AG10803 (cell line): ENCODE measurements around the gene SLIT2.

Experiments used
- DNase-seq: peaks from one replicate; pipeline ENCODE4 v3.0.0; 2010; ENCODE audit warnings: low read depth
- H3K4me3 ChIP-seq: 2 replicates; pipeline ENCODE4 v1.5.1; 2011; ENCODE audit warnings: mild to moderate bottlenecking, low read length, control low read depth
- TF ChIP-seq, protein P1 (sequence below): conservative IDR thresholded peaks from 2 replicates; pipeline ENCODE4 v1.5.1; 2011; ENCODE audit warnings: mild to moderate bottlenecking, low read length, control low read depth, inconsistent platforms

The SLIT2 gene

DNA sequence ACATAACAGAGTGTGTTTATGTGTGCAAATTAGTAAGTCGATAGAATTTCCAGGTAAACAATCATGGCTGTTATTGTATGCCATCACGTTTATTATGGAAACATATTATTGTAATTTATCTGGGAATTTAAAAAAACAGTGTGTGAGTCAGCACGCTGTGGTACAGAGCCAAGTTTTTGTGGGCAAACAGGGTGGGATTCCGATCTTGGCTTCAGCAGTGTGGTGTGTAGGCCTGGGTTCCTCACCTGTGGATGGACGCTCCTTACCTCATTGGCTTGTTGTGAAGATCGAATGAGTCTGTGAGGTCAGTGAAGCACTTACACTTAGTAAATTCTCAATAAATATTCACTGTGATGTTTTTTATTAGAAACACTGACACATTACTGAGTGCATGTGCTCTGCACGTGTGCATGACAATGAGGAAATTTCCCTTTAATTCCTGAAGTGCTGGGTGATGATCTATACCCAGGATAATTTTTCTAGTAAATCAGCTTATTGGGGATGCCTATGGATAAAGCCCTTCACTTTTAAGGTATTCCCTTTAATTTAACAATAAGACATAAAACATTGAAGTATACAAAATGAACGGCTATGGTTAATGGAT is 36.4 kb downstream of the SLIT2 start:
- TF ChIP-seq, protein P1, sequence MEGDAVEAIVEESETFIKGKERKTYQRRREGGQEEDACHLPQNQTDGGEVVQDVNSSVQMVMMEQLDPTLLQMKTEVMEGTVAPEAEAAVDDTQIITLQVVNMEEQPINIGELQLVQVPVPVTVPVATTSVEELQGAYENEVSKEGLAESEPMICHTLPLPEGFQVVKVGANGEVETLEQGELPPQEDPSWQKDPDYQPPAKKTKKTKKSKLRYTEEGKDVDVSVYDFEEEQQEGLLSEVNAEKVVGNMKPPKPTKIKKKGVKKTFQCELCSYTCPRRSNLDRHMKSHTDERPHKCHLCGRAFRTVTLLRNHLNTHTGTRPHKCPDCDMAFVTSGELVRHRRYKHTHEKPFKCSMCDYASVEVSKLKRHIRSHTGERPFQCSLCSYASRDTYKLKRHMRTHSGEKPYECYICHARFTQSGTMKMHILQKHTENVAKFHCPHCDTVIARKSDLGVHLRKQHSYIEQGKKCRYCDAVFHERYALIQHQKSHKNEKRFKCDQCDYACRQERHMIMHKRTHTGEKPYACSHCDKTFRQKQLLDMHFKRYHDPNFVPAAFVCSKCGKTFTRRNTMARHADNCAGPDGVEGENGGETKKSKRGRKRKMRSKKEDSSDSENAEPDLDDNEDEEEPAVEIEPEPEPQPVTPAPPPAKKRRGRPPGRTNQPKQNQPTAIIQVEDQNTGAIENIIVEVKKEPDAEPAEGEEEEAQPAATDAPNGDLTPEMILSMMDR = no peak
- peak; percentile 56 for DNase-seq
- no peak overlapping the region for H3K4me3 ChIP-seq

DNA sequence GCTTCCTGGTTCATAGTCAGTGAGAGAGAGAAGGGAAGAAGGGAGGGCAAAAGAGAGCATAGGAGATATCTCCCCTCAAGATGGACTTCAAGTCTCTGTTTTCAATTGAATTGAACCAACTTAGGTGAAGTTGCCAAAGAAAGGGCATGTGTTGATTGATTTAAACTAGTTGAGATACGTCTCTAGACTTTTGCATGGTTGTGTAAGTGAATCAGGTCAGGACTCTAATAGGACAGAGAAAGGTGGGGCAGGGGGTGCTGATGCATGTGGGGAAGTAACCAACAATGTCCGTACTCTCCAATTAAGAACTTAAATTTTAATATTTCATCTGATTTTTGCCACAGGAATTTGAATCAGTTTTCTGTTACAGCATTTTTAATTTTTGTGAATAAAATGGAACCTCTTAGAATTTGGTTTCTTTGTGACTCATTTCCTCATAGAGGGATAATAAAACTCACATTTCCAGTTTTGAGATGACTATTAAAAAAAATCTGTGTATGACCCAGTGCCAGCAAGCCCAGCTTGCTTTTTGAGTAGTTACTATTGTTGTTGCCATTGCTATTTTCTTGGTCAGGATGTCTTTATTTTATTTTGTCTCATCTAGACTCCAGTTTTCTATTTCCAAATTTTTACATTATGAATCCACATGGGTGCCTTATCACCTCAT is 37.3 kb downstream of the SLIT2 start:
- TF ChIP-seq, protein P1 = no peak
- DNase-seq = peak; percentile 73
- no peak overlapping the region for H3K4me3 ChIP-seq

DNA sequence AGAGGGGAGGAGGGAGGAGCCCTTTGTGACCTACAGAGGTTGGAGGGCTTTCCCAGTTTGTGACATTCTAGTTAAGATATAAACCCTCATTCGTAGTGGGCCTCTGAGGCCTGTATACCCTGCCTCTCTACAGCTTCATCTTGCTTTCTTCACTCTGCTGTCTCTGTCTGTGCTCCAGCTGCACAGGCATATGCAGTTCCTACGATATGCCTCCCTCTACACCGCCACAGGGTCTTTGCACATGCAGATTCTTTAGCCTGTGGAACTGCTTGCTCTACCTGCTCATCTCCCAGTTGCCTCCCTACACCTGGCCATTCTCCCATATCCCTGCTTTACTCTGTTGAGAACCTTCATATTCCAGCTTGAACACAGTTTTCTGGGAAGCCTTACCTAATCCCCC is 38.1 kb downstream of the SLIT2 start:
- H3K4me3 ChIP-seq = no peak overlapping the region
- TF ChIP-seq, protein P1 = no peak
- no peak for DNase-seq

DNA sequence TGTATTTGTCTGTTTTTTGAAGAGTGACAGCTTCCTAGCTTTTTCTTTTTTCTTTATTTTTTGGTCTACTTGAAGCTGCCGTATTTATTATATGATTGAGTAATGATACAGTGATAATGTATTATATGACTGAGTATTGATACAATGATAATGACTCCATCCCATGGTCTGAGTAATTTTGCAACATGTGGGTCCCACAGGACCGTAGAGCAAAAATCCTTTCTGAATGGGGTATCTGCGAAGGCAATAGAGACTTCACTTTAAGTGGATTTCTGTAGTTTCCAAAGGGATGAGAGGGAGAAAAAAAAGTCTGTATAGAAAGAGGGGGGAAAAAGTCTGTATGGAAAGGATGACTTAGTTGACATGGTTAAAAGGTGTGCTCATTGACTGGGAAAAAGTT is 41.0 kb downstream of the SLIT2 start:
- DNase-seq = no peak
- TF ChIP-seq, protein P1 = no peak
- H3K4me3 ChIP-seq = no peak overlapping the region

DNA sequence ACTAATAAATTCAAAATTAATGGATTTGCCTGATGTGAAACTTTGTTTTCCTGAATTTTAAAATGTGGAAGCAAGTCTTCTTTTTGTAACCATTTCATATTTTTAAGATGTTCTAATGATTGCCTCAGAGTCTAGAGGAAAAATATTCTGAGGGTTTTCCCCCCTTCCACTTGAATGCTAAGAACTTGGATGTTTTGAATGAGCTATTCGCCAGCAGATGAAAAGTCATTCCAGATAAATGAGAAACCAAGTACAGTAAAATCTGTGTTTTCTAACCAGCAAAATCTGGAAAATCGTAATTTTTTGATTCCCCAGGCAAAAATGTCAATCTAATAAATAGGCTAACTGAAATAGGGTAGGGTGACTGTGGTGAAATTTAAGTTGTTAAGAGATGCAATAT is 45.6 kb downstream of the SLIT2 start:
- TF ChIP-seq, protein P1 = no peak
- no peak overlapping the region for H3K4me3 ChIP-seq
- DNase-seq = peak; percentile 77

DNA sequence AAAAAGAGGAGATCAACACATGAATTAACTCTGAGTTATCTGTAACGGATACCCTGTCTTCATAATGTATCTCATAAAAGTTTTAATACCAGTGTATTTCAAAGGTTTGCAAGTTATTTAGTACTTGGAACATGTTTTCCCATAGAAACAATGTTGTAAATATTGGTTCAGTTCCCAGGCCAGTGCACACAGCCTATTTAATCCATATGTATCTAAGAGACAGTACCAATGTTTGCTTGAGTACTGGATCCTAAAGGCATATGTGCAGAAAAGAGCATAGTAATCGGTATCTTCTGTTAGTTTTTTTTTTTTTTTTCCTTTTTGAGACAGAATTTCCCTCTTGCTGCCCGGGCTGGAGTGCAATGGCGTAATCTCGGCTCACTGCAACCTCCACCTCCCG is 46.1 kb downstream of the SLIT2 start:
- TF ChIP-seq, protein P1 = no peak
- H3K4me3 ChIP-seq = no peak overlapping the region
- no peak for DNase-seq

DNA sequence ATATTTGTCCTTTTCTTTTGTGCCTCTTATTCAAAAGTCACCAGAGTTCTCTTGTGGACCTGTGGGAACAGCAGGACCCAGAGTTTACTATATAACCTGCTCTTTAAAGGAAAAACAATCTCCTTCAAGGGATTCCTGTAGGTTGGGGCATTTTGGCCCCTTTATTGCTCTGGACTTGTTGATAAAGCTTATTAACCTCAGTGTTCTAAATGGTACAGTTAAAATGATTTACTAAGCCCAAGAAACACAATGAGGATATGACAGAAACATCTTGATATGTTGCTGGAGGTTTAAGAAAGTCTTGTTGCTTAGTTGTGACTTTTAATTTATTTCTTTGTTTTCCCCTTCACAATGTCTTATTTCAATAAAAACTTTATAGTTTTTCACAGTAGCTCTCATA is 46.8 kb downstream of the SLIT2 start:
- TF ChIP-seq, protein P1 = no peak
- H3K4me3 ChIP-seq = no peak overlapping the region
- no peak for DNase-seq
